Natural killer cell (primary cell): Measurements from ENCODE around the gene ITGAL. TPM values are rescaled to one million over a fixed set of nuclear protein-coding genes. Genes with fewer than 3 reads are reported as not detected.

Experiments used
- ATAC-seq, 3 donors: fragments of 150-1000 bp in 2 of 3; fragments of 200-7000 bp in 1 of 3; cut with Tn5 transposase; 1 replicate in 1 of 3; 2 replicates in 2 of 3; pipeline ENCODE4 v1.10.0; 2021; ENCODE audit warnings: mild to moderate bottlenecking in 2 of 3, moderate library complexity in 2 of 3
- DNase-seq, 2 donors: peaks; one replicate each; pipeline versions ENCODE4 v3.0.0 to v3.0.0-alpha.2; 2013 to 2021; ENCODE audit warnings: mixed read lengths in 1 of 2
- H3K27ac ChIP-seq: one replicate; pipeline ENCODE4 v1.5.1; 2013; ENCODE audit warnings: mild to moderate bottlenecking, low read length
- H3K27me3 ChIP-seq: one replicate; pipeline ENCODE4 v1.6.1; 2013; ENCODE audit warnings: low read length; ENCODE audit not compliant: control insufficient read depth, insufficient read depth
- H3K36me3 ChIP-seq: one replicate; pipeline ENCODE4 v1.6.1; 2013; ENCODE audit warnings: low read length; ENCODE audit not compliant: control insufficient read depth, insufficient read depth
- H3K4me1 ChIP-seq: one replicate; pipeline ENCODE4 v1.6.1; 2013; ENCODE audit warnings: low read length; ENCODE audit not compliant: control insufficient read depth, insufficient read depth
- H3K4me3 ChIP-seq: one replicate; pipeline ENCODE4 v1.5.1; 2013; ENCODE audit warnings: low read length
- H3K9me3 ChIP-seq: one replicate; pipeline ENCODE4 v1.6.1; 2013; ENCODE audit warnings: low read length; ENCODE audit not compliant: control insufficient read depth, insufficient read depth
- H3K27ac Mint-ChIP-seq, 2 donors: one replicate each; pipeline ENCODE4 v1.8.0; 2022; ENCODE audit warnings: mild to moderate bottlenecking in 2 of 2, mixed read lengths in 2 of 2, moderate library complexity in 1 of 2
- H3K27me3 Mint-ChIP-seq, 2 donors: one replicate each; pipeline ENCODE4 v1.8.0; 2022; ENCODE audit warnings: low read depth in 2 of 2, mixed read lengths in 2 of 2
- H3K36me3 Mint-ChIP-seq: one replicate; pipeline ENCODE4 v1.8.0; 2022; ENCODE audit warnings: mixed read lengths
- H3K4me1 Mint-ChIP-seq, 2 donors: one replicate each; pipeline ENCODE4 v1.8.0; 2022; ENCODE audit warnings: mixed read lengths in 2 of 2
- H3K4me3 Mint-ChIP-seq: one replicate; pipeline ENCODE4 v1.8.0; 2022; ENCODE audit warnings: mild to moderate bottlenecking, moderate library complexity, mixed read lengths
- H3K9me3 Mint-ChIP-seq, 2 donors: one replicate each; pipeline ENCODE4 v1.8.0; 2022; ENCODE audit warnings: mixed read lengths in 2 of 2
- CTCF ChIP-seq: fragments of 200-600 bp; IDR thresholded peaks from one replicate; pipeline ENCODE4 v1.8.0; 2022; ENCODE audit warnings: antibody characterized with exemption
- WGBS: methylation state at CpG from one replicate; pipeline ENCODE4 v1.1.7; 2013; ENCODE audit warnings: missing lambda C conversion rate; ENCODE audit not compliant: insufficient coverage; 5-methylcytosine and 5-hydroxymethylcytosine counted together
- intact Hi-C: fragments of 100-400 bp; cut with micrococcal nuclease; formaldehyde crosslinking; loops from one replicate; pipeline ENCODE4 v1.14.2; 2022
- total RNA-seq, 4 donors: library from RNA; stranded (reverse); fragments of 120-200 nt in 1 of 4; gene quantifications; one replicate each; pipeline versions ENCODE4 v1.2.3 to v1.2.4, GENCODE V29; 2013 to 2022

Gene ITGAL
- 1,000 to 10,000 TPM; 1,131 to 1,260 (median 1,176) TPM for total RNA-seq
- 364 TPM for total RNA-seq (2013)

- H3K27ac ChIP-seq = peak within 1 kb of the TSS; percentile 88
- H3K9me3 ChIP-seq = no peaks in the 10 kb centered on the region
- peaks cover 28% of the 10 kb centered on the region for H3K36me3 ChIP-seq
- peak; percentile 77 to 93 for DNase-seq
- Mint-ChIP-seq H3K36me3 (no peaks in the 10 kb centered on the region), H3K27ac (peak within 1 kb of the TSS; percentile 95 to 96), H3K4me1 (peaks cover 54 to 64% of the 10 kb centered on the region in 2 donors), H3K4me3 (peak within 1 kb of the TSS; percentile 98), H3K27me3 (no peaks in the 10 kb centered on the region), H3K9me3 (peaks cover 0 to 3% of the 10 kb centered on the region in 2 donors)
- ATAC-seq = peak; percentile 75 to 90 (median 86)
- peak within 1 kb of the TSS; percentile 53 for H3K4me3 ChIP-seq
- H3K27me3 ChIP-seq = no peaks in the 10 kb centered on the region
- H3K4me1 ChIP-seq = peaks cover 79% of the 10 kb centered on the region
- intact Hi-C loops = loop anchor here (1.0 to 2.0 kb wide), 4 partner anchors 13 to 178 kb away; partner anchors contain the start of genes DCTPP1 and PRR14
- 4% methylated on average over 8 of the region's 8 CpGs for WGBS
- TF ChIP-seq CTCF = no peak
Observed at GRCh38 chr16:30472328-30472942, at the start of gene ITGAL. ITGAL (plus strand) TSS chr16:30472742; CDS start chr16:30472838, 96 bp downstream.

DNA sequence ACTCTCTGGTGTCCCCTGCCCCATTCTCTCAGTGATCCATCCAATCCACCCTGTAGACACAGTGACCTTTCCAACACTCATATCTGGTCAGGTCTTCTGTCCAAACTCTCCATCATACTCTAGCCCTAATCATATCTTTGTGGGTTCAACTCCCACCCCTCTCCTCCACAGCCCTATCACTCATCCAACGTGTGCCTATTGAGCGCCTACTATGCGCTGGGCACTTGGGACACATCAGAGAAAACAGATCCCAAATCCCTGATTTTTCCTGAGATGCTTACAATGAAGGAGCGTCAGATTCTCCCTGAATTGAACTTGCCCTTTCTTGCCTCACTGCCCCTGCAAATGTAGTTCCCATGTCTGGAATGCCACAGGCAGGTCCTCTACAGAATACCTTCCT, 44.5 kb upstream of the ITGAL start:
- TF ChIP-seq CTCF = no peak
- Mint-ChIP-seq H3K27me3 (no peaks in the 10 kb centered on the region), H3K4me1 (peaks cover 0 to 6% of the 10 kb centered on the region in 2 donors), H3K27ac (peak overlapping the region; percentile 11 to 15), H3K9me3 (no peaks in the 10 kb centered on the region), H3K36me3 (no peaks in the 10 kb centered on the region), H3K4me3 (peak overlapping the region; percentile 50)
- Histone ChIP-seq H3K27me3 (no peaks in the 10 kb centered on the region), H3K36me3 (peaks cover 18% of the 10 kb centered on the region), H3K4me3 (no peak overlapping the region), H3K4me1 (peaks cover 21% of the 10 kb centered on the region), H3K9me3 (no peaks in the 10 kb centered on the region), H3K27ac (no peak overlapping the region)
- 99% methylated on average over 4 of the region's 4 CpGs for WGBS
- intact Hi-C loops = no loop called here
- DNase-seq (no peak), ATAC-seq (no peak)

GRCh38 chr16:30429418-30429677, 43.2 kb upstream of the ITGAL start:
- Mint-ChIP-seq H3K9me3 (no peaks in the 10 kb centered on the region), H3K36me3 (no peaks in the 10 kb centered on the region), H3K4me3 (no peak overlapping the region), H3K27ac (no peak overlapping the region), H3K27me3 (no peaks in the 10 kb centered on the region), H3K4me1 (peaks cover 0 to 6% of the 10 kb centered on the region in 2 donors)
- Histone ChIP-seq H3K27ac (peak overlapping the region; percentile 70), H3K27me3 (no peaks in the 10 kb centered on the region), H3K4me1 (peaks cover 21% of the 10 kb centered on the region), H3K9me3 (no peaks in the 10 kb centered on the region), H3K4me3 (peak overlapping the region; percentile 67), H3K36me3 (peaks cover 6% of the 10 kb centered on the region)
- intact Hi-C loops = no loop called here
- ATAC-seq (peak in 2 of 3 donors; percentile 0 to 1), DNase-seq (no peak)
- WGBS = 1% methylated on average over 11 of the region's 11 CpGs
- no peak for TF ChIP-seq CTCF
